OCI-LY7 (cell line): ENCODE data around the gene NAMPT. TPM values are rescaled to one million over a fixed set of nuclear protein-coding genes. Genes with fewer than 3 reads are reported as not detected.

Experiments used
- BruUV-seq: library from RNA; stranded (reverse); fragments of 400-500 nt; replicated peaks from 2 replicates; lab custom pipeline; 2021; lab: Mats Ljungman, UMichigan
- CTCF ChIA-PET: fragments of 300-600 bp; sonication (Branson Sonifier 250); formaldehyde crosslinking; loops from one replicate; lab custom pipeline; 2022; ENCODE audit warnings: antibody characterized with exemption; ENCODE audit not compliant: unreplicated experiment; lab: Charles Lee
- POLR2A ChIA-PET: fragments of 300-600 bp; sonication (Branson Sonifier 250); formaldehyde crosslinking; loops from one replicate; lab custom pipeline; 2022; ENCODE audit warnings: antibody characterized with exemption; lab: Charles Lee
- DNase-seq: peaks from one replicate; pipeline ENCODE4 v3.0.0-alpha.2; 2015; ENCODE audit warnings: low spot score
- H2AFZ ChIP-seq: fragments of 200-600 bp; sonication (generic), shearing (Covaris generic); 2 replicates; pipeline ENCODE4 v1.6.1; 2014; ENCODE audit warnings: mild to moderate bottlenecking, antibody characterized with exemption, low read length, moderate library complexity
- H3K27ac ChIP-seq: fragments of 200-600 bp; sonication (generic); 2 replicates; pipeline ENCODE4 v1.5.1; 2014; ENCODE audit warnings: mixed run types, low read depth, mild to moderate bottlenecking, moderate library complexity, low read length, inconsistent platforms; ENCODE audit not compliant: poor library complexity, severe bottlenecking
- H3K36me3 ChIP-seq: fragments of 200-600 bp; sonication (generic); 2 replicates; pipeline ENCODE4 v1.6.1; 2014; ENCODE audit warnings: mild to moderate bottlenecking, antibody characterized with exemption, low read length, moderate library complexity, mixed read lengths; ENCODE audit not compliant: insufficient read depth
- H3K4me1 ChIP-seq: fragments of 200-600 bp; sonication (generic); 2 replicates; pipeline ENCODE4 v1.5.1; 2014; ENCODE audit warnings: mild to moderate bottlenecking, low read length; ENCODE audit not compliant: insufficient read depth, poor library complexity, severe bottlenecking
- H3K4me2 ChIP-seq: fragments of 200-600 bp; sonication (generic); 2 replicates; pipeline ENCODE4 v1.6.1; 2014; ENCODE audit warnings: mild to moderate bottlenecking, low read length
- H3K4me3 ChIP-seq: fragments of 200-600 bp; sonication (generic); 2 replicates; pipeline ENCODE4 v1.5.1; 2014; ENCODE audit warnings: mild to moderate bottlenecking, low read depth, low read length; ENCODE audit not compliant: poor library complexity, severe bottlenecking
- H3K79me2 ChIP-seq: fragments of 200-600 bp; sonication (generic); 2 replicates; pipeline ENCODE4 v1.6.1; 2016; ENCODE audit warnings: low read depth, mild to moderate bottlenecking, low read length, moderate library complexity, mixed read lengths; ENCODE audit not compliant: insufficient read depth
- H3K9me2 ChIP-seq: fragments of 200-600 bp; sonication (generic); 2 replicates; pipeline ENCODE4 v1.6.1; 2016; ENCODE audit warnings: mild to moderate bottlenecking, low read length, mixed read lengths; ENCODE audit not compliant: insufficient read depth
- H3K9me3 ChIP-seq: fragments of 200-600 bp; sonication (generic); 2 replicates; pipeline ENCODE4 v1.6.1; 2014; ENCODE audit warnings: mild to moderate bottlenecking, mixed run types, low read length, mixed read lengths
- H4K20me1 ChIP-seq: fragments of 200-600 bp; sonication (generic); 2 replicates; pipeline ENCODE4 v1.6.1; 2014; ENCODE audit warnings: mild to moderate bottlenecking, antibody characterized with exemption, low read length, moderate library complexity, mixed read lengths; ENCODE audit not compliant: insufficient read depth
- CTCF ChIP-seq: fragments of 200-600 bp; sonication (generic); conservative IDR thresholded peaks from 2 replicates; pipeline ENCODE4 v1.5.1; 2014; ENCODE audit warnings: mild to moderate bottlenecking, antibody characterized with exemption, low read length, moderate library complexity, mixed read lengths
- EZH2phosphoT487 ChIP-seq: fragments of 200-600 bp; sonication (generic); IDR thresholded peaks from 2 replicates; pipeline ENCODE4 v1.6.1; 2018; ENCODE audit warnings: low read depth, borderline replicate concordance, mild to moderate bottlenecking, mixed run types, antibody characterized with exemption, low read length, moderate library complexity, mixed read lengths
- intact Hi-C: fragments of 100-400 bp; cut with micrococcal nuclease; formaldehyde crosslinking; loops from one replicate; pipeline ENCODE4 v1.10.0; 2022; ENCODE audit not compliant: unreplicated experiment
- total RNA-seq, 2 experiments: library from RNA; depleted of rRNA in 1 of 2; stranded (reverse); fragments of >200 nt in 1 of 2; shearing (Covaris generic) in 1 of 2; gene quantifications; 2 replicates each; pipeline ENCODE4 v1.2.3, GENCODE V29; 2014 to 2022

NAMPT gene
- total RNA-seq, 2 experiments from 2014 or later = 20.7 to 82.2 TPM

- intact Hi-C loops = no loop called here
- TF ChIP-seq CTCF (no peak), EZH2phosphoT487 (no peak)
- no peaks in the 10 kb centered on the region for H3K4me1 ChIP-seq
- CTCF ChIA-PET = no interaction called here
- H3K79me2 ChIP-seq = no peaks in the 10 kb centered on the region
- no peak overlapping the region for H3K4me3 ChIP-seq
- no peak for DNase-seq
- H4K20me1 ChIP-seq = no peaks in the 10 kb centered on the region
- no peaks in the 10 kb centered on the region for H3K9me2 ChIP-seq
- H3K36me3 ChIP-seq = no peaks in the 10 kb centered on the region
- POLR2A ChIA-PET = interaction anchor here (2.1 kb wide), 1 partner anchor 9 kb away, joined by 5 read pairs; no protein-coding TSS in a partner anchor
- no peak overlapping the region for H2AFZ ChIP-seq
- H3K27ac ChIP-seq = no peak overlapping the region
- H3K4me2 ChIP-seq = no peak overlapping the region
- no TSS peak for BruUV-seq
- no peaks in the 10 kb centered on the region for H3K9me3 ChIP-seq
Observed at GRCh38 chr7:106205621-106206222, 79.1 kb downstream of the NAMPT start.

- no peak overlapping the region for H2AFZ ChIP-seq
- no peak for DNase-seq
- H3K27ac ChIP-seq = no peak overlapping the region
- no peak overlapping the region for H3K4me2 ChIP-seq
- H3K79me2 ChIP-seq = no peaks in the 10 kb centered on the region
- no TSS peak for BruUV-seq
- H3K9me2 ChIP-seq = no peaks in the 10 kb centered on the region
- H3K4me1 ChIP-seq = no peaks in the 10 kb centered on the region
- intact Hi-C loops = no loop called here
- POLR2A ChIA-PET = interaction anchor here (0.9 to 1.5 kb wide), 4 partner anchors 15 to 356 kb away, joined by 3 read pairs; partner anchors contain the start of gene NAMPT
- H3K36me3 ChIP-seq = no peaks in the 10 kb centered on the region
- no peaks in the 10 kb centered on the region for H3K9me3 ChIP-seq
- no peaks in the 10 kb centered on the region for H4K20me1 ChIP-seq
- CTCF ChIA-PET = no interaction called here
- no peak overlapping the region for H3K4me3 ChIP-seq
- no peak for TF ChIP-seq EZH2phosphoT487
- no peak for TF ChIP-seq CTCF
Observed at GRCh38 chr7:106203473-106203872, 81.3 kb downstream of the NAMPT start.

GRCh38 chr7:106201164-106201563, 83.6 kb downstream of the NAMPT start:
- Histone ChIP-seq H3K9me3 (no peaks in the 10 kb centered on the region), H3K9me2 (no peaks in the 10 kb centered on the region), H4K20me1 (no peaks in the 10 kb centered on the region), H3K4me1 (no peaks in the 10 kb centered on the region), H3K27ac (no peak overlapping the region), H3K4me3 (no peak overlapping the region), H3K79me2 (no peaks in the 10 kb centered on the region), H3K4me2 (no peak overlapping the region), H2AFZ (no peak overlapping the region), H3K36me3 (no peaks in the 10 kb centered on the region)
- POLR2A ChIA-PET = no interaction called here
- BruUV-seq = no TSS peak
- intact Hi-C loops = no loop called here
- DNase-seq = no peak
- TF ChIP-seq EZH2phosphoT487 (no peak), CTCF (no peak)
- CTCF ChIA-PET = no interaction called here
